GM10847 (cell line): ENCODE results near the gene SHANK2.

ENCODE experiments used
- POLR2A ChIP-seq: IDR thresholded peaks from 2 replicates; pipeline ENCODE4 v1.6.1; 2011; ENCODE audit not compliant: insufficient read length; ENCODE audit errors: extremely low read depth

SHANK2 gene

GRCh38 chr11:71240865-71241691, 11.3 kb downstream of the SHANK2 start:
- no peak for TF ChIP-seq POLR2A

GRCh38 chr11:71240061-71240690, 12.2 kb downstream of the SHANK2 start:
- TF ChIP-seq POLR2A, result no peak

GRCh38 chr11:71239581-71239980, 12.8 kb downstream of the SHANK2 start:
- TF ChIP-seq POLR2A, result no peak

- TF ChIP-seq POLR2A, result no peak
Observed at GRCh38 chr11:71238941-71239340, 13.4 kb downstream of the SHANK2 start.

- TF ChIP-seq POLR2A, result no peak
Observed at GRCh38 chr11:71238285-71238875, 14.0 kb downstream of the SHANK2 start.

GRCh38 chr11:71237853-71238252, 14.5 kb downstream of the SHANK2 start:
- TF ChIP-seq POLR2A, result no peak

- no peak for TF ChIP-seq POLR2A
Observed at GRCh38 chr11:71236836-71237475, 15.4 kb downstream of the SHANK2 start.

- no peak for TF ChIP-seq POLR2A
Observed at GRCh38 chr11:71235719-71236118, 16.7 kb downstream of the SHANK2 start.

GRCh38 chr11:71232364-71232763, 20.0 kb downstream of the SHANK2 start:
- no peak for TF ChIP-seq POLR2A

- TF ChIP-seq POLR2A, result no peak
Observed at GRCh38 chr11:71228961-71229360, 23.4 kb downstream of the SHANK2 start.

- no peak for TF ChIP-seq POLR2A
Observed at GRCh38 chr11:71227058-71227659, 25.2 kb downstream of the SHANK2 start.

- TF ChIP-seq POLR2A, result no peak
Observed at GRCh38 chr11:71223671-71224660, 28.4 kb downstream of the SHANK2 start.

GRCh38 chr11:71223081-71223405, 29.3 kb downstream of the SHANK2 start:
- TF ChIP-seq POLR2A, result no peak

GRCh38 chr11:71222318-71223080, 29.9 kb downstream of the SHANK2 start:
- no peak for TF ChIP-seq POLR2A

GRCh38 chr11:71221821-71222220, 30.6 kb downstream of the SHANK2 start:
- no peak for TF ChIP-seq POLR2A
